Mesenchymal stem cell (in vitro differentiated cells and primary cell): ENCODE data around the gene HYAL4.
"Not testable (repeated sequence)": the region's sequence is repeated elsewhere in the genome, so short reads cannot be mapped to it uniquely, and the experiment has no call there.

Source experiments
- DNase-seq: peaks from one replicate; pipeline ENCODE4 v3.0.0-alpha.2; 2013
- H2AFZ ChIP-seq: one replicate; pipeline ENCODE4 v1.6.1; 2013; ENCODE audit warnings: low read depth, mild to moderate bottlenecking, control low read depth, inconsistent platforms, low read length, moderate library complexity
- H2AK5ac ChIP-seq: 2 replicates; pipeline ENCODE4 v1.6.1; 2013; ENCODE audit warnings: low read length, moderate library complexity, mild to moderate bottlenecking, inconsistent platforms; ENCODE audit not compliant: severe bottlenecking
- H2BK120ac ChIP-seq: one replicate; pipeline ENCODE4 v1.6.1; 2013; ENCODE audit warnings: low read depth, mild to moderate bottlenecking, inconsistent platforms, low read length, moderate library complexity
- H2BK12ac ChIP-seq, 2 experiments: one replicate each; pipeline ENCODE4 v1.6.1; 2013; ENCODE audit warnings: inconsistent platforms in 2 of 2, low read length in 2 of 2, mild to moderate bottlenecking in 2 of 2, moderate library complexity in 2 of 2, control low read depth in 1 of 2
- H2BK15ac ChIP-seq: one replicate; pipeline ENCODE4 v1.6.1; 2013; ENCODE audit warnings: mild to moderate bottlenecking, low read depth, inconsistent platforms; ENCODE audit not compliant: poor library complexity, severe bottlenecking
- H2BK5ac ChIP-seq: 2 replicates; pipeline ENCODE4 v1.6.1; 2013; ENCODE audit warnings: low read depth, mild to moderate bottlenecking, low read length, control low read depth, inconsistent platforms; ENCODE audit not compliant: poor library complexity, severe bottlenecking
- H3K14ac ChIP-seq, 2 experiments: one replicate each; pipeline ENCODE4 v1.6.1; 2013; ENCODE audit warnings: inconsistent platforms in 2 of 2, low read length in 2 of 2, control low read depth in 1 of 2, mild to moderate bottlenecking in 1 of 2, moderate library complexity in 1 of 2
- H3K18ac ChIP-seq, 2 experiments: one replicate each; pipeline ENCODE4 v1.6.1; 2013; ENCODE audit warnings: inconsistent platforms in 2 of 2, low read length in 2 of 2, control low read depth in 1 of 2, low read depth in 1 of 2, mild to moderate bottlenecking in 1 of 2
- H3K23ac ChIP-seq, 2 experiments: one replicate each; pipeline ENCODE4 v1.6.1; 2013; ENCODE audit warnings: inconsistent platforms in 2 of 2, low read length in 2 of 2, mild to moderate bottlenecking in 2 of 2, moderate library complexity in 2 of 2, control low read depth in 1 of 2
- H3K27ac ChIP-seq: 2 replicates; pipeline ENCODE4 v1.5.1; 2013; ENCODE audit warnings: mild to moderate bottlenecking, moderate library complexity, low read length, control low read depth, inconsistent platforms; ENCODE audit not compliant: poor library complexity, severe bottlenecking
- H3K27me3 ChIP-seq, 2 experiments: 2 replicates each; pipeline versions ENCODE4 v1.6.1 to v1.7.0; 2013; ENCODE audit warnings: low read length in 2 of 2, mild to moderate bottlenecking in 2 of 2, moderate library complexity in 2 of 2, control low read depth in 1 of 2, inconsistent platforms in 1 of 2; ENCODE audit not compliant: control insufficient read depth in 1 of 2, insufficient read depth in 1 of 2
- H3K36me3 ChIP-seq, 2 experiments: 2 replicates each; pipeline versions ENCODE4 v1.6.1 to v1.7.0; 2013; ENCODE audit warnings: low read length in 2 of 2, control low read depth in 1 of 2, inconsistent platforms in 1 of 2, low read depth in 1 of 2, mild to moderate bottlenecking in 1 of 2; ENCODE audit not compliant: insufficient read depth in 2 of 2, control insufficient read depth in 1 of 2
- H3K4ac ChIP-seq, 2 experiments: one replicate each; pipeline ENCODE4 v1.6.1; 2013; ENCODE audit warnings: inconsistent platforms in 2 of 2, low read length in 2 of 2, mild to moderate bottlenecking in 2 of 2, moderate library complexity in 2 of 2, control low read depth in 1 of 2, low read depth in 1 of 2
- H3K4me1 ChIP-seq: 2 replicates; pipeline ENCODE4 v1.6.1; 2013; ENCODE audit warnings: low read depth, low read length, control low read depth; ENCODE audit not compliant: control insufficient read depth, insufficient read depth
- H3K4me2 ChIP-seq: 2 replicates; pipeline ENCODE4 v1.6.1; 2013; ENCODE audit warnings: low read length, mild to moderate bottlenecking, inconsistent platforms; ENCODE audit not compliant: poor library complexity, severe bottlenecking
- H3K4me3 ChIP-seq, 2 experiments: 2 replicates each; pipeline versions ENCODE4 v1.5.1 to v1.7.0; 2013; ENCODE audit warnings: low read length in 2 of 2, mild to moderate bottlenecking in 2 of 2, control low read depth in 1 of 2, low read depth in 1 of 2; ENCODE audit not compliant: insufficient read depth in 1 of 2
- H3K79me1 ChIP-seq: replicated peaks from 2 replicates; pipeline ENCODE4 v1.6.1; 2013; ENCODE audit warnings: mild to moderate bottlenecking, control low read depth, low read length, inconsistent platforms; ENCODE audit not compliant: poor library complexity, severe bottlenecking
- H3K9ac ChIP-seq: 2 replicates; pipeline ENCODE4 v1.7.0; 2013; ENCODE audit warnings: mild to moderate bottlenecking, low read length, moderate library complexity
- H3K9me3 ChIP-seq: 2 replicates; pipeline ENCODE4 v1.7.0; 2013; ENCODE audit warnings: mild to moderate bottlenecking, low read length; ENCODE audit not compliant: control insufficient read depth
- H4K8ac ChIP-seq: one replicate; pipeline ENCODE4 v1.6.1; 2013; ENCODE audit warnings: inconsistent platforms, mild to moderate bottlenecking, low read length, moderate library complexity
- H4K91ac ChIP-seq: one replicate; pipeline ENCODE4 v1.6.1; 2013; ENCODE audit warnings: mild to moderate bottlenecking, low read length, inconsistent platforms
- WGBS: methylation state at CpG from one replicate; pipeline ENCODE4 v1.1.7; 2013; ENCODE audit warnings: mixed read lengths; 5-methylcytosine and 5-hydroxymethylcytosine counted together

The HYAL4 gene

GRCh38 chr7:123828805-123829204 lies 16.2 kb upstream of the HYAL4 start:
- Histone ChIP-seq H2AFZ (no peak overlapping the region), H3K27ac (no peak overlapping the region), H3K18ac (no peak overlapping the region), H3K4me1 (no peaks in the 10 kb centered on the region), H3K79me1 (no peaks in the 10 kb centered on the region), H3K4me2 (no peak overlapping the region), H3K4ac (no peak overlapping the region), H3K4me3 (no peak overlapping the region), H3K27me3 (no peaks in the 10 kb centered on the region), H4K8ac (no peak overlapping the region), H2AK5ac (no peak overlapping the region), H4K91ac (no peak overlapping the region), H2BK120ac (no peak overlapping the region), H2BK12ac (no peak overlapping the region), H3K36me3 (no peaks in the 10 kb centered on the region), H3K23ac (no peak overlapping the region), H3K9me3 (no peaks in the 10 kb centered on the region), H2BK15ac (no peak overlapping the region), H2BK5ac (no peak overlapping the region), H3K14ac (no peak overlapping the region), H3K9ac (no peak overlapping the region)
- 66% methylated on average over 2 of the region's 2 CpGs for WGBS
- no peak for DNase-seq

- Histone ChIP-seq H2BK120ac (no peak overlapping the region), H2BK5ac (no peak overlapping the region), H3K27me3 (no peaks in the 10 kb centered on the region), H3K9ac (no peak overlapping the region), H3K4me3 (no peak overlapping the region), H3K27ac (no peak overlapping the region), H4K8ac (no peak overlapping the region), H3K36me3 (no peaks in the 10 kb centered on the region), H2BK12ac (no peak overlapping the region), H3K4me1 (no peaks in the 10 kb centered on the region), H3K23ac (no peak overlapping the region), H2AK5ac (no peak overlapping the region), H3K4me2 (no peak overlapping the region), H2BK15ac (no peak overlapping the region), H3K4ac (no peak overlapping the region), H3K9me3 (no peaks in the 10 kb centered on the region), H2AFZ (no peak overlapping the region), H4K91ac (no peak overlapping the region), H3K14ac (no peak overlapping the region), H3K79me1 (no peaks in the 10 kb centered on the region), H3K18ac (no peak overlapping the region)
- WGBS, result 81% methylated on average over 2 of the region's 4 CpGs
- DNase-seq, result no peak
Observed at GRCh38 chr7:123836656-123837055, 8.3 kb upstream of the HYAL4 start.

DNA sequence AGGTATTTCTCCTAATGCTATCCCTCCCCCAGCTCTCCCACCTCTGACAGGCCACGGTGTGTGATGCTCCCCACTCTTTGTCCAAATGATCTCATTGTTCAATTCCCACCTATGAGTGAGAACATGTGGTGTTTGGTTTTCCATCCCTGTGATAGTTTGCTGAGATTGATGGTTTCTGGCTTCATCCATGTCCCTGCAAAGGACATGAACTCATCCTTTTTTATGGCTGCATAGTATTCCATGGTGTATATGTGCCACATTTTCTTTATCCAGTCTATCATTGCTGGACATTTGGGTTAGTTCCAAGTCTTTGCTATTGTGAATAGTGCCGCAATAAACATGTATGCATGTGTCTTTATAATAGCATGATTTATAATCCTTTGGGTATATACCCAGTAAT lies 5.9 kb upstream of the HYAL4 start:
- not testable (repeated sequence) for H2BK120ac ChIP-seq, H2BK12ac ChIP-seq, H3K4ac ChIP-seq, H3K27ac ChIP-seq, H3K18ac ChIP-seq, H2AK5ac ChIP-seq, H4K8ac ChIP-seq, H4K91ac ChIP-seq, H2BK15ac ChIP-seq, H3K14ac ChIP-seq, H3K4me1 ChIP-seq, H3K4me2 ChIP-seq, H3K23ac ChIP-seq, H3K79me1 ChIP-seq, H3K27me3 ChIP-seq, H2AFZ ChIP-seq, H3K9ac ChIP-seq, H3K36me3 ChIP-seq, H3K4me3 ChIP-seq, DNase-seq, H3K9me3 ChIP-seq, H2BK5ac ChIP-seq
- WGBS, result no CpG with 5 or more reads among the region's 2 CpGs

GRCh38 chr7:123844142-123844541 lies 827 bp upstream of the HYAL4 start:
- H3K36me3 ChIP-seq, H3K18ac ChIP-seq, H3K4me3 ChIP-seq, H3K27ac ChIP-seq, H3K23ac ChIP-seq, H2BK5ac ChIP-seq, H2AK5ac ChIP-seq, H3K4ac ChIP-seq, H3K4me2 ChIP-seq, H4K91ac ChIP-seq, H3K27me3 ChIP-seq, DNase-seq, H3K14ac ChIP-seq, H4K8ac ChIP-seq, H2AFZ ChIP-seq, H2BK15ac ChIP-seq, H3K9me3 ChIP-seq, H3K9ac ChIP-seq, H3K79me1 ChIP-seq, H2BK120ac ChIP-seq, H3K4me1 ChIP-seq, H2BK12ac ChIP-seq: not testable (repeated sequence)
- 95% methylated on average over 7 of the region's 7 CpGs for WGBS
